Caco-2 (cell line): ENCODE results near the gene CHCHD1. TPM values are rescaled to one million over a fixed set of nuclear protein-coding genes. Genes with fewer than 3 reads are reported as not detected.
"Not testable (repeated sequence)": the region's sequence is repeated elsewhere in the genome, so short reads cannot be mapped to it uniquely, and the experiment has no call there.

Source experiments
- BruUV-seq: library from RNA; stranded (reverse); fragments of 400-500 nt; replicated peaks from 2 replicates; lab custom pipeline; 2021; lab: Mats Ljungman, UMichigan
- CTCF ChIA-PET: fragments of 300-600 bp; sonication (Branson Sonifier 250); formaldehyde crosslinking; loops from one replicate; lab custom pipeline; 2022; ENCODE audit warnings: antibody characterized with exemption; lab: Charles Lee
- POLR2A ChIA-PET: fragments of 300-600 bp; sonication (Branson Sonifier 250); formaldehyde crosslinking; loops from one replicate; lab custom pipeline; 2022; ENCODE audit warnings: antibody characterized with exemption; lab: Charles Lee
- DNase-seq, 2 experiments: peaks; one replicate each; pipeline versions ENCODE4 v3.0.0 to v3.0.0-alpha.2; 2020 to 2022
- H3K27me3 ChIP-seq: replicated peaks from 2 replicates; pipeline ENCODE4 v1.6.0; 2011; ENCODE audit warnings: low read length; ENCODE audit not compliant: control insufficient read depth, insufficient read depth
- H3K36me3 ChIP-seq: 2 replicates; pipeline ENCODE4 v1.5.1; 2011; ENCODE audit warnings: low read length; ENCODE audit not compliant: control insufficient read depth, insufficient read depth
- H3K4me1 ChIP-seq: fragments of 250-450 bp; sonication (Bioruptor Pico); 2 replicates; pipeline ENCODE4 v1.5.1; 2020; ENCODE audit warnings: mild to moderate bottlenecking
- H3K4me3 ChIP-seq: 2 replicates; pipeline ENCODE4 v1.5.1; 2011; ENCODE audit warnings: low read depth, mild to moderate bottlenecking, control low read depth, low read length
- H3K9me3 ChIP-seq: fragments of 250-450 bp; sonication (Bioruptor Pico); 2 replicates; pipeline ENCODE4 v1.5.1; 2020; ENCODE audit warnings: mild to moderate bottlenecking, moderate library complexity
- H3K27ac Mint-ChIP-seq: one replicate; pipeline ENCODE4 v1.8.0; 2022; ENCODE audit warnings: mixed read lengths; ENCODE audit not compliant: unreplicated experiment
- H3K27me3 Mint-ChIP-seq: one replicate; pipeline ENCODE4 v1.8.0; 2022; ENCODE audit warnings: mixed read lengths; ENCODE audit not compliant: insufficient read depth, unreplicated experiment
- H3K36me3 Mint-ChIP-seq: one replicate; pipeline ENCODE4 v1.8.0; 2022; ENCODE audit warnings: mild to moderate bottlenecking, mixed read lengths; ENCODE audit not compliant: insufficient read depth, unreplicated experiment
- H3K4me1 Mint-ChIP-seq: one replicate; pipeline ENCODE4 v1.8.0; 2022; ENCODE audit warnings: low read depth, mixed read lengths; ENCODE audit not compliant: unreplicated experiment
- H3K4me3 Mint-ChIP-seq: one replicate; pipeline ENCODE4 v1.8.0; 2022; ENCODE audit warnings: mild to moderate bottlenecking, moderate library complexity, mixed read lengths; ENCODE audit not compliant: unreplicated experiment
- H3K9me3 Mint-ChIP-seq: one replicate; pipeline ENCODE4 v1.8.0; 2022; ENCODE audit warnings: mixed read lengths; ENCODE audit not compliant: unreplicated experiment
- CTCF ChIP-seq, 2 experiments: fragments of 200-600 bp in 1 of 2; IDR thresholded peaks; 1 replicate in 1 of 2; 2 replicates in 1 of 2; pipeline versions ENCODE4 v1.5.1 to v1.8.0; 2011 to 2022; ENCODE audit warnings: antibody characterized with exemption in 1 of 2, control low read depth in 1 of 2, inconsistent platforms in 1 of 2, low read depth in 1 of 2, low read length in 1 of 2, mild to moderate bottlenecking in 1 of 2, moderate library complexity in 1 of 2; ENCODE audit not compliant: insufficient read depth in 1 of 2, severe bottlenecking in 1 of 2, unreplicated experiment in 1 of 2
- intact Hi-C: fragments of 100-400 bp; cut with micrococcal nuclease; formaldehyde crosslinking; loops from one replicate; pipeline ENCODE4 v1.10.0; 2022; ENCODE audit not compliant: unreplicated experiment
- total RNA-seq: library from RNA; stranded (reverse); gene quantifications from 2 replicates; pipeline ENCODE4 v1.2.3, GENCODE V29; 2022

CHCHD1 gene
- total RNA-seq, 1 experiment from 2014 or later, result 44.1 TPM

GRCh38 chr10:73827346-73828089 lies 45.7 kb downstream of the CHCHD1 start:
- CTCF ChIA-PET, result no interaction called here

GRCh38 chr10:73828161-73828560 lies 46.3 kb downstream of the CHCHD1 start:
- DNase-seq, result no peak
- Mint-ChIP-seq H3K4me1 (no peaks in the 10 kb centered on the region), H3K9me3 (no peaks in the 10 kb centered on the region), H3K36me3 (peaks cover 68% of the 10 kb centered on the region), H3K27me3 (no peaks in the 10 kb centered on the region), H3K4me3 (no peak overlapping the region), H3K27ac (peak overlapping the region; percentile 20)
- no peak overlapping the region for H3K4me3 ChIP-seq
- ChIA-PET CTCF (no interaction called here), POLR2A (no interaction called here)
- intact Hi-C loops, result no loop called here
- no TSS peak for BruUV-seq
- no peaks in the 10 kb centered on the region for H3K27me3 ChIP-seq
- no peaks in the 10 kb centered on the region for H3K9me3 ChIP-seq
- peaks cover 12% of the 10 kb centered on the region for H3K36me3 ChIP-seq
- TF ChIP-seq CTCF (IDR thresholded peaks at IDR 0.05; ENCODE audit: insufficient read depth in 1 of 2, low read depth in 1 of 2, low read length in 1 of 2, severe bottlenecking in 1 of 2, unreplicated experiment in 1 of 2), result no peak
- H3K4me1 ChIP-seq, result no peaks in the 10 kb centered on the region

More at GRCh38 chr10:73827346-73828089, 45.7 kb downstream of the CHCHD1 start:
- H3K4me3 Mint-ChIP-seq, result no peak overlapping the region
- TF ChIP-seq CTCF (IDR thresholded peaks at IDR 0.05; ENCODE audit: insufficient read depth in 1 of 2, low read depth in 1 of 2, low read length in 1 of 2, severe bottlenecking in 1 of 2, unreplicated experiment in 1 of 2), result no peak
- no peaks in the 10 kb centered on the region for H3K4me1 ChIP-seq
- DNase-seq, result no peak
- H3K36me3 ChIP-seq, result peaks cover 12% of the 10 kb centered on the region
- no peaks in the 10 kb centered on the region for H3K27me3 ChIP-seq
- BruUV-seq, result no TSS peak
- intact Hi-C loops, result no loop called here
- POLR2A ChIA-PET, result no interaction called here
- H3K4me1 Mint-ChIP-seq, result no peaks in the 10 kb centered on the region
- peak overlapping the region; percentile 20 for H3K27ac Mint-ChIP-seq
- peaks cover 62% of the 10 kb centered on the region for H3K36me3 Mint-ChIP-seq
- no peak overlapping the region for H3K4me3 ChIP-seq
- H3K9me3 ChIP-seq, result no peaks in the 10 kb centered on the region
- H3K27me3 Mint-ChIP-seq, result no peaks in the 10 kb centered on the region
- no peaks in the 10 kb centered on the region for H3K9me3 Mint-ChIP-seq

- H3K4me3 ChIP-seq, H3K4me1 ChIP-seq, H3K27me3 ChIP-seq, H3K4me1 Mint-ChIP-seq, POLR2A ChIA-PET, CTCF ChIA-PET, BruUV-seq, H3K9me3 ChIP-seq, H3K27me3 Mint-ChIP-seq, H3K9me3 Mint-ChIP-seq, DNase-seq, H3K36me3 ChIP-seq, intact Hi-C loops, H3K4me3 Mint-ChIP-seq, H3K27ac Mint-ChIP-seq: not testable (repeated sequence)
- H3K36me3 Mint-ChIP-seq, result peaks cover 67% of the 10 kb centered on the region
Observed at GRCh38 chr10:73829090-73829489, 47.2 kb downstream of the CHCHD1 start.

Other genes with a start within 250 kb of the CHCHD1 start
- gene USP54, start 190.7 kb upstream of the CHCHD1 start, total RNA-seq, result 43.5 and 45.8 TPM in 2 replicates
- gene MYOZ1, start 140.6 kb upstream of the CHCHD1 start, total RNA-seq, result 0.35 and 0.52 TPM in 2 replicates
- gene SYNPO2L, start 126.0 kb upstream of the CHCHD1 start, total RNA-seq, result 0.12 and 0.16 TPM in 2 replicates
- 14.3 and 16.7 TPM in 2 replicates for gene AGAP5, start 83.9 kb upstream of the CHCHD1 start, total RNA-seq
- 91.0 and 91.2 TPM in 2 replicates for gene SEC24C, start 37.7 kb upstream of the CHCHD1 start, total RNA-seq
- gene ZSWIM8, start 3.6 kb downstream of the CHCHD1 start, total RNA-seq, result 93.2 and 103 TPM in 2 replicates
- 16.8 and 18.6 TPM in 2 replicates for gene NDST2, start 29.6 kb downstream of the CHCHD1 start, total RNA-seq
- gene CAMK2G, start 92.5 kb downstream of the CHCHD1 start, total RNA-seq, result 78.0 and 78.8 TPM in 2 replicates
- 1.2 and 1.8 TPM in 2 replicates for gene PLAU, start 129.1 kb downstream of the CHCHD1 start, total RNA-seq
- gene VCL, start 216.1 kb downstream of the CHCHD1 start, total RNA-seq, result 92.2 and 113 TPM in 2 replicates